Bronchial epithelial cell (primary cell): ENCODE results near the gene HNRNPM. TPM values are rescaled to one million over a fixed set of nuclear protein-coding genes. Genes with fewer than 3 reads are reported as not detected.

Experiments
- DNase-seq: peaks from one replicate; pipeline ENCODE4 v3.0.0-alpha.2; 2010; ENCODE audit warnings: low read depth
- FAIRE-seq: peaks from 2 replicates; lab custom pipeline; 2011; peaks lifted over from hg19 to GRCh38; lab: Jason Lieb, UNC
- H3K27me3 ChIP-seq: 2 replicates; pipeline ENCODE4 v1.5.1; 2011; ENCODE audit warnings: low read length; ENCODE audit not compliant: control insufficient read depth, insufficient read depth
- H3K36me3 ChIP-seq: 2 replicates; pipeline ENCODE4 v1.5.1; 2011; ENCODE audit warnings: low read length; ENCODE audit not compliant: control insufficient read depth, insufficient read depth
- H3K4me3 ChIP-seq: 2 replicates; pipeline ENCODE4 v1.5.1; 2011; ENCODE audit warnings: mild to moderate bottlenecking, low read depth, low read length, control low read depth
- total RNA-seq: library from RNA; depleted of rRNA; stranded (reverse); fragments of >200 nt; gene quantifications from 2 replicates; pipeline ENCODE4 v1.2.1, GENCODE V29; 2014
- TF ChIP-seq, protein P1 (sequence below): IDR thresholded peaks from 2 replicates; pipeline ENCODE4 v1.5.1; 2011; ENCODE audit warnings: mild to moderate bottlenecking, moderate library complexity, low read length, control low read depth, inconsistent platforms; ENCODE audit not compliant: insufficient read depth, severe bottlenecking

Gene HNRNPM
- total RNA-seq, 1 donor from 2014 or later = 53.4 TPM

DNA sequence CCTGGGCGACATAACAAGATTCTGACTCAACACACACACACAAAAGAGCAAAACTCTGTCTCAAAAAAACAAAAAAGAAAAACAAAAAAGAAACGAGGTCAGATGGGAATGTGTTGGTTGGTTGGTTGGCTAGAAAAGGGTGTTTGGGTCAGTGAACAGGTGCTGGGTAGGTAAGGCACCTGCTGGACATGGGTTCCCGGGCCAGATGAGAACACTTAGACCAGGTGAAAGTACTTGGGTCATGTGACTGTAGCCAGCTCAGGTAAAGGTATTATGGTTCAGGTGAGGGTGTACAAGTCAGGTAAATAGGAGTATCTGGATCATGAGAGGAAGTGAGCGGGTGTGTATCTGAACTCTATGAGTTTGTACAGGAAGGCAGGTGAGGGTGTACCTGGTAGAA, 83.7 kb downstream of the HNRNPM start:
- TF ChIP-seq, protein P1, sequence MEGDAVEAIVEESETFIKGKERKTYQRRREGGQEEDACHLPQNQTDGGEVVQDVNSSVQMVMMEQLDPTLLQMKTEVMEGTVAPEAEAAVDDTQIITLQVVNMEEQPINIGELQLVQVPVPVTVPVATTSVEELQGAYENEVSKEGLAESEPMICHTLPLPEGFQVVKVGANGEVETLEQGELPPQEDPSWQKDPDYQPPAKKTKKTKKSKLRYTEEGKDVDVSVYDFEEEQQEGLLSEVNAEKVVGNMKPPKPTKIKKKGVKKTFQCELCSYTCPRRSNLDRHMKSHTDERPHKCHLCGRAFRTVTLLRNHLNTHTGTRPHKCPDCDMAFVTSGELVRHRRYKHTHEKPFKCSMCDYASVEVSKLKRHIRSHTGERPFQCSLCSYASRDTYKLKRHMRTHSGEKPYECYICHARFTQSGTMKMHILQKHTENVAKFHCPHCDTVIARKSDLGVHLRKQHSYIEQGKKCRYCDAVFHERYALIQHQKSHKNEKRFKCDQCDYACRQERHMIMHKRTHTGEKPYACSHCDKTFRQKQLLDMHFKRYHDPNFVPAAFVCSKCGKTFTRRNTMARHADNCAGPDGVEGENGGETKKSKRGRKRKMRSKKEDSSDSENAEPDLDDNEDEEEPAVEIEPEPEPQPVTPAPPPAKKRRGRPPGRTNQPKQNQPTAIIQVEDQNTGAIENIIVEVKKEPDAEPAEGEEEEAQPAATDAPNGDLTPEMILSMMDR = no peak
- FAIRE-seq (no peak), DNase-seq (no peak)
- Histone ChIP-seq H3K36me3 (no peaks in the 10 kb centered on the region), H3K4me3 (no peak overlapping the region), H3K27me3 (no peaks in the 10 kb centered on the region)

GRCh38 chr19:8529369-8530006, 84.7 kb downstream of the HNRNPM start:
- DNase-seq (no peak), FAIRE-seq (peak; percentile 66)
- no peak overlapping the region for H3K4me3 ChIP-seq

DNA sequence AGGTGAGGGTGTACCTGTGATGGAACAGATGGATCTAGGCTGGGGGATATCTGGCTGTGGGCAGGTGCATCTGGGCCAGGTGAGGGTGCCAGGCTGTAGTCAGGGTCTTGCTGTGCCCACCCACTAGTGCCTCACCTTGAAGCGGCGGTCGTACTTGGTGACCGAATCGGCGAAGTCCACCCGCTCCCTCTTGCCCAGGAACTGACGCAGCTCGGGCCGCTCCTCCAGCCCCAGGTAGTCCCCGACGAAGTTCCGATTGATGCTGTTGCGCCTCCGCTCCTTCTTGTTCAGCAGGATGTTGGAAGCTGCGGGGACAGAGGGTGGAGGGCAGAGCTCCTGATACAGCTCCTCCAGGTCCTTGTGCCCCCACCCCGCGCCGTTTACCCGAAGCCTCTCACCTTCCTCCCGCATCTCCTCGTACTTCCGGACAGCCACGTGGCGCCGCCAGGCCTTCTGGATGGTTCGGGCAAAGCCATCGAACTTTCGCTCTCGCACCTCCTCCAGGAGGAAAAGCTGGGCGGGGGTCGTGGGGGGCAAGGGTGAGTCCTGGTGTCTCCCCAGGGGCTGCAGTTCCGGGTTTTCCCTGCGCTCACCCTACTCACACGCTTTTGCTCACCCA, 85.4 kb downstream of the HNRNPM start:
- FAIRE-seq (no peak), DNase-seq (no peak)
- TF ChIP-seq, protein P1 = no peak
- no peaks in the 10 kb centered on the region for H3K36me3 ChIP-seq
- no peaks in the 10 kb centered on the region for H3K27me3 ChIP-seq
- no peak overlapping the region for H3K4me3 ChIP-seq

More at GRCh38 chr19:8529369-8530006, 84.7 kb downstream of the HNRNPM start:
- TF ChIP-seq, protein P1 = no peak
- H3K36me3 ChIP-seq = no peaks in the 10 kb centered on the region
- no peaks in the 10 kb centered on the region for H3K27me3 ChIP-seq

DNA sequence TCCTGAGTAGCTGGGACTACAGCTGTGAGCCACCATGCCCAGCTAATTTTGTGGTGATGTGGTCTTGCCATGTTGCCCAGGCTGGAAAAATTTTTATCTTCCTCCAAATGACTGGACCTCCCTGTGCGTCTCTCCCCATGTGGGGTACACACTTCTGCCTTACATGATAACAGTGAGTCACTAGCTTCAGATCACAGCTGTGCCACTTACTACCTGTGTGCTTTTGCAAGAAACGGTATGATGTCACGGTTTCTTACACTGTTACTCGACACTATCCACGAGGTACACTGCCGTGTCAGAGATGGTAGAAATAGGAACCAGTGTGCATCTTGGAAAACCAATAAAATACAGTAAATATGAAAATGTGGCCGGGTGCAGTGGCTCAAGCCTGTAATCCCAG, 86.7 kb downstream of the HNRNPM start:
- Histone ChIP-seq H3K4me3 (no peak overlapping the region), H3K27me3 (no peaks in the 10 kb centered on the region), H3K36me3 (no peaks in the 10 kb centered on the region)
- DNase-seq = no peak
- TF ChIP-seq, protein P1 = no peak
- no peak for FAIRE-seq

- H3K4me3 ChIP-seq = no peak overlapping the region
- no peaks in the 10 kb centered on the region for H3K27me3 ChIP-seq
- FAIRE-seq = no peak
- TF ChIP-seq, protein P1 = no peak
- no peak for DNase-seq
- no peaks in the 10 kb centered on the region for H3K36me3 ChIP-seq
These were observed 87.5 kb downstream of the HNRNPM start for GRCh38 chr19:8532225-8532624.
